UCSD-AML1 (cell line): ENCODE data around the gene IL1R2.
A peak's percentile ranks its signal among the peaks of the same experiment; 100 is the strongest.

ENCODE experiments used
- DNase-seq: peaks from one replicate; lab custom pipeline; 2025; ENCODE audit not compliant: unreplicated experiment; lab: John Stamatoyannopoulos, UW

Gene IL1R2, protein sequence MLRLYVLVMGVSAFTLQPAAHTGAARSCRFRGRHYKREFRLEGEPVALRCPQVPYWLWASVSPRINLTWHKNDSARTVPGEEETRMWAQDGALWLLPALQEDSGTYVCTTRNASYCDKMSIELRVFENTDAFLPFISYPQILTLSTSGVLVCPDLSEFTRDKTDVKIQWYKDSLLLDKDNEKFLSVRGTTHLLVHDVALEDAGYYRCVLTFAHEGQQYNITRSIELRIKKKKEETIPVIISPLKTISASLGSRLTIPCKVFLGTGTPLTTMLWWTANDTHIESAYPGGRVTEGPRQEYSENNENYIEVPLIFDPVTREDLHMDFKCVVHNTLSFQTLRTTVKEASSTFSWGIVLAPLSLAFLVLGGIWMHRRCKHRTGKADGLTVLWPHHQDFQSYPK

DNA sequence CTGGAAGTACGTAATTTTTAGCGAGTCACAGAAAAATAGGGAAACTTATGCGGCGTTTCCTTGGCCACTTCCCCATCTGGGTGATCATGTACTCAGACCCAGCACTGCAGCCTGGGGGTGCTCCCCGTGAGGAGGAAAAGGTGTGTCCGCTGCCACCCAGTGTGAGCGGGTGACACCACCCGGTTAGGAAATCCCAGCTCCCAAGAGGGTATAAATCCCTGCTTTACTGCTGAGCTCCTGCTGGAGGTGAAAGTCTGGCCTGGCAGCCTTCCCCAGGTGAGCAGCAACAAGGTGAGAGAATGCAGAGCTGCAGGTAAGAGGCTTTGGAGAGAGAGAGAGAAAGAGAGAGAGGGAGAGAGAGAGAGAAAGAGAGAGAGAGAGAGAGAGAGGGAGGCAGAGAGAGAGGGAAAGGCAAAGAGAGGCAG is at the start of gene IL1R2:
Gene IL1R2 (plus strand): TSS at position 240 of the 425 bp plus-strand sequence. CDS start 16,616 bp downstream, outside the sequence.
- DNase-seq = peak; percentile 26

DNA sequence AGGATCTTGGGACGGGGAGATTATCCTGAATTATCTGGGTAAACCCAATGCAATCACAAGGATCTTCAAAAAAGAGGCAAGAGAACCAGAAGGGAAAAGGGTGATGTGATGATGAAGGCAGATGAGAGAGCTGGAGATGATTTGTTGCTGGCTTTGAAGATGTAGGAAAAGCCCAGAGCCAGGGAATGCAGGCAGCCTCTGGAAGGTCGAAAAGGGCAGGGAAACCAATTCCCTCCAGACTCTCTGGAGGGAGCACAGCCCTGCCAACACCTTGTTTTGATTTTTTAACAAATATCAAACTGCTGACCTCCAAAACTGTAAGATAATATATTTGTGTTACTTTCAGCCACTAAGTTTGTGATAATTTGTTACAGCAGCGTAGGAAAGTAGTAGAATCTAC is 48.9 kb upstream of the IL1R2 start:
- DNase-seq = no peak

DNA sequence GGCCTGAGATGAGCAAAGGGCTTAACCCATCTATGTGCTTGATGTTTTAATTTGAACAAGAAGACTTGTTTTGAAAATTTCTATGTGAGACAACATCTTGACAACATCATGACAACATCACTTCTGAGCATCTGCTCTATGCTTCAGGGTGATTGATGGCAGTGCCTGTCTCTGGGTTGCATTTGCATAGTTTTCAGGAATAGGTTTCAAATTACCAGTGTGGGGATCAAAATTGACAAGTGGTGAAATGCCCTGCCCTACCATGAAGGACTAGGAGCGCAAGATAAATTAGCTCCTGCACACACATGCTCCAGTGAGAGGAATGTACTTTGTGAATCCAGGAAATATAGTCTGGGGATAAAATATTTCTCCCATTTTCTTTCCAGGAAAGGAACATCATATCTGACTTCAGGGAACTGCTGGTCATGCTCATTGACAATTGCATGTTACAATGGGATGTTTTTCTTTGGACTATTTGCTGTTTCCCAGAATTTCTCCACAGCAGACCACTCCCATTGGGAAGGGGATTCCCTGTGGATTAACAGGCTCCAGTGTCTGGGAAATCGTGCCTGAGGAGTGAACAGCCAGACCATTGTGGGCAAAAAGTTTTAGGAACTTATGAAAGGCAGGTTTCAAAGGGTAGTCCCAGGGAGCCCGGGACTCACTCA is 45.3 kb upstream of the IL1R2 start:
- no peak for DNase-seq

DNA sequence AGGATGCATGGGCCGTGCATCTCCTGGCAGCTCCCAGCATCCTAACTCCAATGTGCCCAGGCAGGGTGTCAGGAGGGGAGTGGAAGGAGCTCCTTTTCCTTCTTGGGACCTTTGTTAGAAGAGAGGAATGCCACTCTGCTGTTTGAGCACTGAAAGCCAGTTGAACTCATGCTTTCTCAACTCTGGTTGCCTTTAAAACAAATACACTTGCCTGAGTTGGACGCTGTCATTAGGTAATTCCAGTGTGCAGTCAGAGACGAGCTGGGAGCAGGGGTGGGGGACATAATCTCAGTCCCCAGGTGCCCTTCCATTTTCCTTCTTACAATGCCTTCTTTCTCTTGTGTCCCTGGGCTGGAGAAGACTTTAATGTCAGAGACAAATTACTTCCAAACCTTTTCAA is 44.4 kb upstream of the IL1R2 start:
- DNase-seq = no peak

DNA sequence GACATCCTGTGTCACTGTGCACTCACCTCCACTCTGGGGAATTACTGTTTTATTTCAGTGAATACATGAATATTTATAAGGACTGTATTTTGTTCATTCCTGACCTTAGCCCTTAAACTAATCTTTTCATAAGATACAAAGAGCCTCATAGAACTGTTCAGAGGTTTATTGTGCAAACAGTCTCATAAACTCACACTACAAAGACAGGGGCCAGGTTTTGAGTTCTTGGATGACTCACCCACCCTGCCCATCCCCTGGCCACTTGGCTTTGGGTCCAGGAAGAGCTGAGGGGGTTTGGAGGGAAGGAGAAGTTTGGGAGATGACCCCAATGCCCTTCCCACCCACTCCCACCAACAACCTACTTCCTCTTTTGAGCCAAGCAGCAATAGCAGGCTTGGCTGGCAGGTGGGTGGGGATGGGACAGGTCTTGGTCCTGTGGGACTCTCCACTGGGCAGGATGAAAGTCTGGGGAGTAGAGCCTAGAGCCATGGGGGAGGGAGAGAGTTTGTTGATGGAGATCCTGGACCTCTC is 43.1 kb upstream of the IL1R2 start:
- no peak for DNase-seq

DNA sequence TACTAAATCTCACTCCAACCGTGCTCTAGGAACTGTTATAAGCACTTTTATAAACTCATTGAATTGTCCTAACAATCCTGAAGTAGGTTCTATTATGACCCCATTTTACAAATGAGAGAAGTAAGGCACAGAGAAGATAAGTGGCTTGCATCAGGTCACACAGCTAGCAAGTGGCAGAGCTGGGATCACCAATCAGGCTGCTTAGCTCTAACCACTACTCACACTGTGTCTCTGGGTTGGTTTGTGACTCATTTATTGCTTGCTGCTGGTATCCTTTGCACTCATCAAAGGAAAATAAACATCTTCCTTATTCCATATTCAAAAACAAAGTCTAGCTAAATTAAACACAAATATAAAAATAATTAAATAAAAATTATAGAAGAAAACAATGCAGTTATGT is 42.5 kb upstream of the IL1R2 start:
- no peak for DNase-seq

DNA sequence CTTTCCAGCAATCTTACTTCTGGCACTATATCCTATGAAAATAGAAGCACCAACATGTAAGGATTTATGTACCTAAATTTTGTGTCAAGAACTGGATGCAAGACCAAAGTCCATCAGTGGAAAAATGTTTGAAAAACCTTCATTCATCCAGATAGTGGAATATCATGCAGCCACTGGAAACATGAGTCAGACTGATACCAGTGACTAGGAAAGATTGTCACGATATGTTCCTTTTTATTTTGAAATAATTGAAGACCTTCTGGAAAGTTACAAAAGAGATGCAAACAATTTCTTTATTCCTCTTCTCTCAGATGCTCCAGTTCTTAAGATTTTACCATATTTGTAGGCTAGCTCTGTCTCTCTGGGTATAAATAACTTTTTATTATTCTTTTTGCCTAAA is 40.5 kb upstream of the IL1R2 start:
- no peak for DNase-seq

DNA sequence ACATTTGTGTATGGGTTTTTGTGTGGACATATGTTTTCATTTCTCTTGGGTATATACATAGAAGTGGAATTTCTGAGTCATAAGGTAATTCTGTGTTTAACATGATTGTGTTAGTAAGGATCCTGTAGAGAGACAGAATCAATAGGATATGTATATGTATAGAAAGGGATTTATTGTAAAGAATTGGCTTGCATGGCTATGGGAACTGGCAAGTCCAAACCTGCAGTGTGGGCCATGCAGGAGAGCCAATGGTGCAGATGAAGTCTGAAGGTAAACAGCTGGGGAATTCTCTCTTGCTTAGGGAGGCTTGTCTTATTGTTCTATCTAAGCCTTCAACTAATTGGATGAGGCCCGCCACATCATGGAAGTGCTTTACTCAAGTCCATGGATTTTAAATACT is 39.2 kb upstream of the IL1R2 start:
- no peak for DNase-seq

DNA sequence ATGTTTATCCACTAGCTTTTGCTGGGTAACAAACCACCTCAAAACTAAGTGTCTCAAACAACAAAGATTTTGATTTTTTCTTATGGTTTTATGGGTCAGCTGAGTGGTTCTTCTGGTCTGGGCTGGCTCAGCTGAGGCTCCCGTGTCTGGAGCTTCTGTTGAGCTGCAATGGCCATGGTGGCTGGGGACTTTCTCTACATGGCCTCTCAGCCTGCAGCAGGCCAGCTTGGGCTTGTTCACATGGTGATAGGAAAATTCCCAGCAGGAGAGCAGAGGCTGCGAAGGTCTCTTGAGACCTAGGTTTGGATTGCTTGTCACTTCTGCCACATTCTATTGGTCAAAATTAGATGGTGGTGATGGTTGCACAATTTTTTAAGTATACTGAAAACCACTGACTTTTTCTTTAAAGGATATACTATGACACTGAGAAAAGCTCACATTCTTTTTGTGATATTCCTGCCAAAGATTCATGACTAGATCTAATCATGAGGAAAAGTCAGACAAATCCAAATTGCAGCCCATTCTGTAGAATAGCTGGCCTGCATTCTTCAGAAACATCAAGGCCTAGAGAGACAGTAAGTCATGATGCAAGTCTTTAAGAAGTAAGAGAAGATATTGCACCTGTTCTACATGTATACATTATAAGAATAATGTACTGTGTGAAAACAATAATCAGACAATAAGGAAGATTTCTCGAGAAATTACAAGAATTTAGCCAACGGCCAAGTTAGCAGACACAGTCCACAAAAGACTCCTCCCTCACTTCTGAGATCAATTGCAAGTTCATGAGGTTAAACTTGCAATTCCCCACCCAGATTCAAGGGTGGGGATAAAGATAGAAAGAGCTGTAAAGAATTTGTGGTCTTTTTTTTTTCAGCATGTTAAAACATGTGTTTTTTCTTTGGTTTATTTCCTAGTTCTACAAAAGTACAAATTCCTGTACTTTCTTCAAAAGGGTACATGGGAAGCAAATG is 35.0 kb upstream of the IL1R2 start:
- no peak for DNase-seq

DNA sequence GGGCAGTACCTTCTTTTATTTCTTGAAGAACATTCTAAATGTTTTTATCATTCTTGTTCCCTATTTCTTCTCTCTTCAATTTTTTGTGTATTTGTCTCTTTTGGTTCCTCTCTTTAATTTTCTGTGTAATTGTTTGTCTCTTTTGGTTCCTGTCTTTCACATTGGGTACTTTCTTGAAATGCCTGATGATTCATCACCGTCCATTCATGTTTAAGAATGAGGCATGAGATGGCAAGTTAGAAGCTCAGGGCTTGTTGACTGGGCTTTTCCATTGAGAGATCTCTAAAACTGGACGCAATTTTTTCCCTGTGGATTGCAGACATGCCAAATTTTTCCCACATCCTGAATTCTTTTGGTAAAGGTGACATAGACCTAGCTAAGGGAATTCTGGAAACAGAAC is 33.7 kb upstream of the IL1R2 start:
- DNase-seq = no peak

DNA sequence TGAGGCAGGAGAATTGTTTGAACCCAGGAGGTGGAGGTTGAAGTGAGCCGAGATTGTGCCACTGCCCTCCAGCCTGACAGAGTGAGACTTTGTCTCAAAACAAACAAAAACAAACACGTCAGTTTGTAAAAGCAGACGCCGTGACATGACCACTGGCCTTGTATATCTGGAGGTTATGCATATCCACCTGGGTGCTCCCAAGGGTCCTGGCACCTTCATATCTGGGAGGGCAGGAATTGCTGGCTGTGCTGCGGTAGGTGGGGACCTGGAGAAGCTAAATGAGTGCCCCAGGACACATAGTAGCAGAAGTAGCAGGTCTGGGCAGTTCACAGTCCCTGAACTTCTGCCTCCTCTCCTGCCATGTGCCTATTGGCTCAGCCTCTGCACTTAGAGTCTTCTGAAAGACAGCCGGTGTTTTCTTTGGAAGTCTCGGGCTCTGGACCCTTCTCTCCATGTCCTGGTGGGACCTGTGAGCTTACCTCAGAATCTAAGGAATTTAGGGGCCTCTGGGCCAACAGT is 30.9 kb upstream of the IL1R2 start:
- DNase-seq = no peak

DNA sequence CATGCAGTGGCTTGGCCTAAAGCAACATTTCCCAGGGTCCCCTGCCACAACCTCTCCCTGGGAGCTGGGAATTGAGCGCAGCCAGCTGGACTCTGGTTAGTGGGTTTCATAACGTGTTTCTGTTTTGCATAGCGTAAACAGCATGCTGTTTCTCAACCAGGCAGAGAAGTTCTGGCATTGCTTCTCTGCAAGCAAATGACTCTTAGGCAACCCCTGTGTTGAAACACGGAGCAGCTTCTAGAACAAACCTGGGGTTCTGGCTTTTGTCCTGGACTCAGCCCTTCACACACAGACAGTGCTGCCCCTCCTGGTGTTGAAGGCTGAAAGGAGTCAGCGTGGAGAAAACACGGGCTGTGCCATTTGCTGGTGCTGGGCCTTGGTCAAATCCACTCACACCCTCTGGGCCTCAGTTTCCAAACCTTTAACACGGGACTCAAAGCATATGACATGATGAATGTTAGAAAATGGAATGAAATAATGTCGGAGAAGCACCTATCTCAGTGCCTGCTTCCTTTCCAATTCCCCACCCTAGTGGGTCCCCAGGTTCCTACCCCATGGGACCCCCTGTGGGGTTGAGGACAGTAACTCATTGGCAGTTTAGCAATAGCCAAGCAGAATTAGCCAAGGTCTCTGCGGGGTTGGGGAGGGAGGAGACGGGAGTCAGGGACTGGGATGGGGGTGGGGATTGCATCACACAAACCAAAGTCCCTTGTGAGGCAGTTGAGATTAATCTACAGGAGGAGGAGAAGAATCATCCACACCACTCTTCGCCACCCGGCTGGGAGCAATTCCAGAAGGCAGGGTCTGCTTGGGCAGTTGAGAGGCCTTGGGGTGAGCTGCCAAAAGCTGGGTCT is 30.2 kb upstream of the IL1R2 start:
- DNase-seq = no peak

DNA sequence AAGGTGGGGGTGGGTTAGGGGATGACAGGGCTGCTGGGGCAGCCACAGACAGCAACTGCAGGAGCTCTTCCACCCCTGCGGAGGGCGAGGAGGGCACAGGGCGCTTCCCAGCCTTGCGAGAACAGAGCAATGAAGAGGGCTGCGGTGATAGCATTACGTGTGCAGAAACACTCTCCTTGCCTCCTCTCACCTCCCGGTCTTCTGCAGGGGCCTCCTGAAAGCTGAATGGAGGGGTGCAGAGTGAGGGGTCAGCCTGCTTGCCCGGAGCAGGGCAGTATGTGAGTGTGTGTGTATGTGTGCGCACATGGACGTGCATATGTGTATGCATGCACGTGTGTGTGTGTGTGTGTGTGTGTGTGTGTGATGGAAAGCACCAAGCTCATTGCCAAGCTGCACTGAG is 29.5 kb upstream of the IL1R2 start:
- no peak for DNase-seq

DNA sequence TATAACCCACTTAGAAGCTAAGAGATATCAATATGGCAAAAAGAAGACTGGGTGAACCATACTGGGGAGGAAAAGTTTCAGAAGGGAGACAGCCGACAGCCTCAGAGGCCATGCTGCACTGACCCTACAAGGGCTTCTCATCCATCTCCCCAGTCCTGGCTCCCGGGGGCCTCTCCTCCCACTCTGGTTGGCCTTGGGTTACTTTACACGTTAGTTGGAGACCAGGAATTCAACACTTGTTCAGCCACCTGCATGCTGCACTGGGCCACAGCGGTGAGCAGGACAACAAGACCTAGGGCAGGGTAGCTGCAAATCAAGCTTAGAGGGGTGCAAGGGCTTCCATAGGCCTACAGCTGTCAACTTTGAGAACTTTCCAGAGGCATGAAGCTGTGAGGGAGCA is 28.6 kb upstream of the IL1R2 start:
- no peak for DNase-seq

DNA sequence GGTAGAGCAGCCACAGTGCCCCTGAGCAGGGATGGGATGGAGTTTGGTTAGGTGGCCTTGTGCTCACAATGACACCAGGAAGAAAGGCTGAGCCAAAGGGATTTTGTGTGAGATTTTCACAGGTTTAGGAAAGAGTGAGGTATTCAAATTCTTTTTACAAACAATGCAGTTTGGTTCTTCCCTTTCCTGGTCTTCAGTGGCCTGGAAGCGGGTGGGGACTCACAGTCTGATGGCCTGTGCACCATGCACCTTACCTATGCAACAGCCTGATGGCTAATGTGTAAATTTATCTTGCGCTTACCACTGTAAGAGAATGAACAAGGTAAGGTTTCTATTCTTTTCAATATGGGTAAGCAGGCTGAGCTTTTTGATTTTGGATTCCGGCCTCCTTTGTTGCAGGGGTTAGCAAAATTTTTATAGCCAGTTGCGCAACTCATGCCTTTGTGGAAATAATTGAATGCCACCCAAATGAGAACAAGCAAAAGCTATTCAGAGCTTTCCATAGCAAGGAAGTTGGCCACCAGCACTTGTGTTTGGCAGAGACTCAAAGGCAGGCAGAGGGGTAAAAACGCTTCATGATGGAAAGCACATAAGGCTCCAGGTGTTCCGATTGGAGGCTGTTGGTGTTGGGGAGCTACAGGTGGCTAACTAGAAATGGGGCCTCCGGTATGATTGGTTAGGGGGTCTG is 23.8 kb upstream of the IL1R2 start:
- DNase-seq = no peak

DNA sequence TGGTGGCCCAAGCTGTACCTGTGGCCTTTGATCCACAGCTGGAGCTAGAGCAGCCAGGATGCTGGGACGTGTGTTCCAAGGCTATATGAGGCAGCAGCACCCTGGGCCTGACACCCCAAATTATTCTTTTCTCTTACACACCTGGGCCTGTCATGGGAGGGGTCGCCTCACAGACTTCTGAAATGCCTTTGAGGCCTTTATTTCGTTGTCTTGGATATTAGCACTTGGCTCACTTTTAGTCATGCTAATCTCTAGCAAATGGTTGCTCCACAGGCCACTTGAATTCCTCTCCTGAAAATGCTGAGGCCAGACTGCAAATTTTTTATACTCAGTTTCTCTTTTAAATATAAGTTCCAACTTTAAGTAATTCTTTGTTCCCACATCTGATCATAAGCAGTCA is 22.0 kb upstream of the IL1R2 start:
- DNase-seq = no peak

DNA sequence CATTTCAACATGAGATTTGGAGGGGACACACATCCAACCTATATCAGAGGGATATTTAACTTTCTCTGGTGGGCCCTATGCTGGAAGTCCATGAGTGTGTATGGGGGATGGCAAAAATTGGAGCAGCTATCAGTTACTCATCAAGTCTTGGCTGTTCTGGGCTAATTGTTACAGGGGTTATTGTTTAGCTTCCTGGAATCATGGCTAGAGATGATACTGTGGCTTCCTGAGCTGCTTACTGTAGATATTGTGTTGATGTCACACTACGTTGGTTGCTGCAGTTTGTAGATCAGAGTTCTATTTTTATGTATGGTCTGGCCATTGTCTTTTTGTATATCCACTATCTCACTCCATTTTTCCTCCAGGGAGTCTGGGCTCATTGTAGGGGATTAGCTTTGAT is 20.9 kb upstream of the IL1R2 start:
- DNase-seq = no peak

DNA sequence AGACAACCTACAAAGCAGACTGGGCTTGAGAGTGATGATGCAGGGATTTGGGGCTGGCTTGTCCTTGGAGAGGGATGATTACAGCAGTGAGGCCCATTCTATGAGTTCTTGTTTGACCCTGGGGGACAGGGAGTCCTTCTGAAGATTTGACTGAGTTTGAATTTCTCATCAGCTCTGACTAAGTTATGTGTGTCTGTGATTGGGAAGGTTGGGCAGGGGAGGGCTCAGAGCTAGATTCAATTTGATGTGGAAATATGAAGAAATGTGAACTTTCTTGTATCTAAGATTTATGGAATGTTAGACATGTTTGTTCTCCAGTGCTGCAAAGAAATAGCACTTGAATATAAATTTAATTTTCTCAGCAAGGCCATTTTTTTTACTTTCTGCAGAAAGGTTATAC is 19.9 kb upstream of the IL1R2 start:
- no peak for DNase-seq

DNA sequence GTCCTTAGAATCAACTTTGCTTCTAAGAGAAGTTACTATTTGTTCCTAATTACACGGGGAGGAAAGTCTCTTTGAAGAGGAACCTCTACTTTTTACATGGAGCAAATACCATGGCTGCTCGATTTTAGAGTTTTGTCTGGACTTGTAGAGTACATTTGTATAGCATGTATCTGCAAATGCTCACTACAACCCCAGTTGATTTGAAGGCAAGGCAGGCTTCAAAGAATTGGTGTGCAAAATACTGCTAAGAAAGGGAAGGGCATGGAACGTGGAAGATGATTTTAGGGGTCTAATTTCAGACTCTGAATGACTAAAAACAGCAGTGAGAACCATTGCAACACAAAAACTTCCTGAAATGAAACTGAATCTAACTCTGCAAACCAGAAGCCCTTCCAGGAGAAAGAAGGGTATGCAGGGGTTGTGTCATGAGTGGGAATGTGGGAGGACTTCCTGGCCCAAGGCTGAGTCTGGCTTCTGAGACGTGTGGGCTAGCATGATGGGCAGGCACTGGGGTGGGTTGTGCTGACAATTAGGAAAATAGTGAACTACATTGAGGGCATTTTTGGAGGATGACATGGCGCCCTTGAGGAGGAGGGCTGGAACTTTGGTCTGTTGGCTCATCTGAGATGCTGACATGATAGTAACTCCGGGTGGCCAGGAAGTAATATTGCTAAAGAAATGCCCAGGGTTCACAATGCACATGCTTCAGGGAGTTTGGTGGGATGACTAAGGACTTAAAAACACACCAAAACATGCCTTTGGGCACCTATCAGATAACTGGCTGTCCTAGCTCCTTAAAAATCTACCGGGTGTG is 18.9 kb upstream of the IL1R2 start:
- no peak for DNase-seq
